Naive thymus-derived CD8-positive, alpha-beta T cell (primary cell): ENCODE results near the gene CAMKMT. TPM values are rescaled to one million over a fixed set of nuclear protein-coding genes. Genes with fewer than 3 reads are reported as not detected.
A peak's percentile ranks its signal among the peaks of the same experiment; 100 is the strongest.

Experiments
- ATAC-seq, 2 donors: fragments of 150-1000 bp; cut with Tn5 transposase in 1 of 2; sonication (Bioruptor Pico), chemical (Tn5 transposase) in 1 of 2; 1 replicate in 1 of 2; 2 replicates in 1 of 2; pipeline ENCODE4 v1.10.0; 2021; ENCODE audit warnings: mild to moderate bottlenecking in 2 of 2, moderate library complexity in 2 of 2
- POLR2A ChIA-PET: fragments of 350-600 bp; sonication (Branson Sonifier 250); formaldehyde crosslinking; loops from one replicate; lab custom pipeline; 2021; ENCODE audit warnings: antibody characterized with exemption; lab: Charles Lee
- DNase-seq, 10 donors: peaks; one replicate each; pipeline versions ENCODE4 v3.0.0 to v3.0.0-alpha.2; 2020 to 2022
- H3K27ac Mint-ChIP-seq, 10 donors: one replicate each; pipeline ENCODE4 v1.8.0; 2020 to 2022; ENCODE audit warnings: mild to moderate bottlenecking in 10 of 10, mixed read lengths in 10 of 10, moderate library complexity in 4 of 10, inconsistent platforms in 1 of 10
- H3K27me3 Mint-ChIP-seq, 5 donors: one replicate each; pipeline ENCODE4 v1.8.0; 2021 to 2022; ENCODE audit warnings: mixed read lengths in 5 of 5
- H3K36me3 Mint-ChIP-seq, 3 donors: one replicate each; pipeline ENCODE4 v1.8.0; 2020 to 2022; ENCODE audit warnings: mixed read lengths in 3 of 3, mild to moderate bottlenecking in 2 of 3, inconsistent platforms in 1 of 3
- H3K4me1 Mint-ChIP-seq, 4 donors: one replicate each; pipeline ENCODE4 v1.8.0; 2021 to 2022; ENCODE audit warnings: mixed read lengths in 4 of 4
- H3K4me3 Mint-ChIP-seq, 10 donors: one replicate each; pipeline ENCODE4 v1.8.0; 2020 to 2022; ENCODE audit warnings: mild to moderate bottlenecking in 10 of 10, mixed read lengths in 10 of 10, moderate library complexity in 6 of 10, inconsistent platforms in 1 of 10
- H3K9me3 Mint-ChIP-seq, 9 donors: one replicate each; pipeline ENCODE4 v1.8.0; 2020 to 2022; ENCODE audit warnings: mixed read lengths in 9 of 9, mild to moderate bottlenecking in 3 of 9, inconsistent platforms in 1 of 9, moderate library complexity in 1 of 9
- polyA plus RNA-seq, 3 donors: library from polyadenylated mRNA; unstranded; fragments of 300-500 nt; fragmentation: Illumina TruSeq; gene quantifications; one replicate each; pipeline ENCODE4 v1.2.3, GENCODE V29; 2021
- total RNA-seq, 8 experiments: library from RNA in 2 of 8; stranded (reverse) in 2 of 8; gene quantifications; one replicate each; pipeline ENCODE4 v1.2.3 and lab custom pipeline; 2021 to 2026

CAMKMT gene
- total and polyA plus RNA-seq, 5 experiments from 2014 or later: 17.1 to 22.9 (median 20.5) TPM

DNA sequence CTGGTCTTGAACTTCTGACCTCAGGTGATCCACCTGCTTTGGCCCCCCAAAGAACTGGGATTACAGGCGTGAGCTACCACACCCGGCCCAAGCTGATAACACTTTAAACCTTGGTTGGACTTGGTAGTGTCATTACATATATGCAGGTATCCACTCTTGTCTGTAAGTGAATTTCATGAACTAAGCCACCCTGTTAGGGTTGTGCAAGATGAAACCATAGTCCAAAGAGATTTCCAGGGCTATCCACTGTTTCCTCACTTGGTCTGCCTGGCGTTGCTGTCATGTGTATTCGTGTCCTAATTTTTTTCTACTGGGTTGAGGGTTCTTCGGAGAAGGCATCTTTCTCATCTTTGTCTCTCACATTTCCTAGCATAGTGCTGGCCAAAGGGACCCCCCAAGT is 203.0 kb downstream of the CAMKMT start:
- DNase-seq (no peak), ATAC-seq (no peak)
- no peak overlapping the region for H3K27ac Mint-ChIP-seq
- H3K4me1 Mint-ChIP-seq: peaks cover 12 to 22% (median 17%) of the 10 kb centered on the region in 4 donors
- H3K9me3 Mint-ChIP-seq: no peaks in the 10 kb centered on the region
- H3K27me3 Mint-ChIP-seq: no peaks in the 10 kb centered on the region
- H3K36me3 Mint-ChIP-seq: peaks cover 0 to 26% (median 6%) of the 10 kb centered on the region in 3 donors
- H3K4me3 Mint-ChIP-seq: no peak overlapping the region
- POLR2A ChIA-PET: no interaction called here

DNA sequence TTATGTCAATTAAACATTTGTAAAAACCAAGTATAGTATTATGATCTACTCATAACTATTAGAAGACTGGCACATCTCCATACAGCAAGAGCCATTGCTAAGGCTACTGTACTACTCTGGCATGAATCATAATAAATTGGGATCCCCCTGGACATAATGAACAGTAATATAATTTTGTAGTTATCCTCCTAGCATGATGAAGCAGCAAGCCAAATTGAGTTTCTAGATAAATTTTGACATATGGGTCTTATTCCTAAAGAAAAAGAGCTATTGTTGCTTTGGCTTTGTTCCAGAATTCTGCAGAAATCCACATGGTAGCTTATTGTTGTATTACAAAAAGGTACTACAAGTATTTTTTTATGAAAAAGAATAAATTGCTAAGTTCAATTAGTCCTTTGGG is 204.3 kb downstream of the CAMKMT start:
- H3K9me3 Mint-ChIP-seq: no peaks in the 10 kb centered on the region
- POLR2A ChIA-PET: no interaction called here
- ATAC-seq (no peak), DNase-seq (no peak)
- no peak overlapping the region for H3K4me3 Mint-ChIP-seq
- H3K36me3 Mint-ChIP-seq: peaks cover 0 to 26% (median 6%) of the 10 kb centered on the region in 3 donors
- H3K27ac Mint-ChIP-seq: no peak overlapping the region
- H3K4me1 Mint-ChIP-seq: peaks cover 17 to 35% (median 29%) of the 10 kb centered on the region in 4 donors
- H3K27me3 Mint-ChIP-seq: no peaks in the 10 kb centered on the region

DNA sequence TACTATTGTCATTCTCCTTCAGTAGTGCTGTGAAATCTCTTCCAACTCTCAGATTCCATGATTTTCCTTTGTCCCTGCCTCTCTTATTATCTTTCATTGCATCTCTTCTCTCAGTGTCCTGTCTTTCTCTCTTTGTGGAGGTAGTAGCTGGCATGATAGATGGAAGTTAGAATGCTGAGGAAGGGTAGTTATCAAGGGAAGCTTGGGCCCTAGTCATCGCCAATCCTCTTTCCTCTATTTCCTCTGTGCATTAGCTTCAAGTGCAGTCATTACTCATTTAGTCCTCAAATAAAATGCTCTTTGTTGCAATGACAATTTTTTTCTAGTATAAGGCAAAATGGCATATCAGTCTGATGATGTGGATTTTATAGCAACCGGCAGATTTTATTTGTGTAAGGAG is 207.7 kb downstream of the CAMKMT start:
- ATAC-seq: no peak
- no peak overlapping the region for H3K4me3 Mint-ChIP-seq
- DNase-seq: no peak
- POLR2A ChIA-PET: no interaction called here
- no peaks in the 10 kb centered on the region for H3K9me3 Mint-ChIP-seq
- no peaks in the 10 kb centered on the region for H3K27me3 Mint-ChIP-seq
- H3K27ac Mint-ChIP-seq: no peak overlapping the region
- peaks cover 22 to 40% (median 31%) of the 10 kb centered on the region in 4 donors for H3K4me1 Mint-ChIP-seq
- peaks cover 0 to 13% (median 10%) of the 10 kb centered on the region in 3 donors for H3K36me3 Mint-ChIP-seq

DNA sequence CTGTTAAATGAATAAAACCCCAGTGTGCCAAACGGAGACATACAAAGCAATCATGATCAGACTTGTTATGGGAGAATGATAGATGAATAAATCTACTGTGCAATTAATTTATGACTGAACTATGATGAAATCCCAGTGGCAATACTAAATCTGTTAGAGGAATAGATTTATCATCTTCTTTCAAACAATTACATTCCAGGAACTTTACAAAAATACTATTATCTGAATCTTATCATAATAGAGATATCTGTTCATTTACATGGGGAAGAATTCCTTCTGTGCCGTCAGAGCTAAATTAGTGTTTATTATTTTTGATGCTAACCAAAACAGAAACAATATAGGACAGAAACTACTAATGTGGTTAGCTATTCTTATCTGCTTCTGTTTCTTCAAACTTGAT is 208.5 kb downstream of the CAMKMT start:
- POLR2A ChIA-PET: no interaction called here
- no peak for DNase-seq
- peaks cover 22 to 40% (median 31%) of the 10 kb centered on the region in 4 donors for H3K4me1 Mint-ChIP-seq
- ATAC-seq: no peak
- H3K27me3 Mint-ChIP-seq: no peaks in the 10 kb centered on the region
- H3K27ac Mint-ChIP-seq: peak overlapping the region in 1 of 10 donors; percentile 6
- peak overlapping the region in 4 of 10 donors; percentile 4 to 26 (median 16) for H3K4me3 Mint-ChIP-seq
- H3K36me3 Mint-ChIP-seq: peaks cover 0 to 8% (median 7%) of the 10 kb centered on the region in 3 donors
- no peaks in the 10 kb centered on the region for H3K9me3 Mint-ChIP-seq

DNA sequence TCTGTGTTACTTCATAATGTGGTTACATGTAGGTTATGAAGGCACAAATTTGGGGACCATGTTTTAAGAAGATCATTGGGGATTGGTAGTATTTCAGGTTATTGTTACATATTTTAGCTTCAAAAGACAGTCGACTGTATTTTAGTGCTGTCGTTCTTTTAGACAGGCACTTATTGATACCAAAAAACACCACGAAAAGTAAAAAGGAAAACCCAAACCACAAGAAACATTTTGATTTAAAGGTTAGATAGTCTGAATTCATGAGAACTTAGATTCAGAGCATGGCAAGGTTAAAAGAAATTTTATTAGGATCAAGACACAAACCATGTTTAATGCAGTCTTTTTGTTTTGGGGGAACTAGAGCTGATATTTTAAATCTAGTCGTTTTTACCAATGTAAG is 209.0 kb downstream of the CAMKMT start:
- DNase-seq (peak in 2 of 10 donors; percentile 24 to 26), ATAC-seq (no peak)
- H3K36me3 Mint-ChIP-seq: peaks cover 0 to 7% (median 6%) of the 10 kb centered on the region in 3 donors
- no peaks in the 10 kb centered on the region for H3K9me3 Mint-ChIP-seq
- H3K27me3 Mint-ChIP-seq: no peaks in the 10 kb centered on the region
- H3K4me3 Mint-ChIP-seq: peak overlapping the region in 5 of 10 donors; percentile 9 to 31 (median 21)
- H3K27ac Mint-ChIP-seq: peak overlapping the region in 3 of 10 donors; percentile 6 to 18 (median 11)
- POLR2A ChIA-PET: no interaction called here
- peaks cover 22 to 40% (median 31%) of the 10 kb centered on the region in 4 donors for H3K4me1 Mint-ChIP-seq

DNA sequence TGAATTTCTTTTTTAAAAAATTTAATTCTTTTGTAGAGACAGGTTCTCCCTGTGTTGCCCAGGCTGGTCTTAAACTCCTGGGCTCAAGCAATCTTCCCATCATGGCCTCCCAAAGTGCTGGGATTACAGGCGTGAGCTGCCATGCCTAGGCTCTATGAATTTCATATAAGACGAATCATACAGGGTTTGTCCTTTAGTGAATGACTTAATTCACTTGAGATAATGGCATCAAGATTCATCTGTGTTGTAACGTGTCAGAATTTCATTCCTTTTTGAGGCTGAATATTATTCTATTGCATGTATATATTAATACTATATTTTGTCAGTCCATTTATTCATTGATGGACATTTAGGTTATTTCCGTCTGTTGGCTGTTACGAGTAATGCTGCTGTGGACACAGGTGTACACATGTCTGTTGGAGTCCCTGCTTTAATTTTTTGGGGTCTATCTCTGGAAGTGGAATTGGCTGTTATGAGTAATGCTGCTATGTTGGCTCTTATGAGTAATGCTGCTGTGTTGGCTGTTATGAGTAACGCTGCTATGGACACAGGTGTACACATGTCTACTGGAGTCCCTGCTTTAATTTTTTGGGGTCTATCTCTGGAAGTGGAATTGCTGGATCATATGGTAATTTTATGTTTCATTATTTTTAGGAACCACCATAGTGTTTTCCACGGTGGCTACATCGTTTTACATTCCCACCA is 210.6 kb downstream of the CAMKMT start:
- ATAC-seq: no peak
- no peak overlapping the region for H3K27ac Mint-ChIP-seq
- H3K27me3 Mint-ChIP-seq: no peaks in the 10 kb centered on the region
- no peak overlapping the region for H3K4me3 Mint-ChIP-seq
- peaks cover 0 to 7% (median 2%) of the 10 kb centered on the region in 3 donors for H3K36me3 Mint-ChIP-seq
- H3K4me1 Mint-ChIP-seq: peaks cover 24 to 45% (median 34%) of the 10 kb centered on the region in 4 donors
- H3K9me3 Mint-ChIP-seq: no peaks in the 10 kb centered on the region
- DNase-seq: no peak
- POLR2A ChIA-PET: no interaction called here

DNA sequence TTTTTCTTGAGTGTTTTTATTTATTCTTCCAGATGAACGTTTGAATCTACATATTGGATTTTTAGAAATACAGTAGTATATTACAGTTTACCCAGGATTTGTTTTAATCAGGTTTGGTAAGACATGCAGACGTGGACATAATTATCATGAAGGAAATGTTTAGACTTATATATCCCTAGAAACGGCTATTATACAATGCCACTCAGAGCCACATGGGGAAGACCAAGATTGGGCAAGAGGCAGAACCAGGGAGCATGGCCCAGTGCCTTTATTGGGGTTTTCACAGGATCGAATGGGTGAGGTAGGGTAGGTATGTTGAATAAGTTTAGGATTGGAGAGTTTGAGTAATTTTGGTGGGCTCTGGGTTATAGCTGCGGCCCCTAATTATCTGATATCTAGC is 212.2 kb downstream of the CAMKMT start:
- Mint-ChIP-seq H3K27ac (no peak overlapping the region), H3K4me1 (peaks cover 26 to 50% (median 36%) of the 10 kb centered on the region in 4 donors), H3K36me3 (peaks cover 0 to 7% (median 2%) of the 10 kb centered on the region in 3 donors), H3K4me3 (no peak overlapping the region), H3K27me3 (no peaks in the 10 kb centered on the region), H3K9me3 (no peaks in the 10 kb centered on the region)
- no peak for ATAC-seq
- POLR2A ChIA-PET: no interaction called here
- DNase-seq: no peak

DNA sequence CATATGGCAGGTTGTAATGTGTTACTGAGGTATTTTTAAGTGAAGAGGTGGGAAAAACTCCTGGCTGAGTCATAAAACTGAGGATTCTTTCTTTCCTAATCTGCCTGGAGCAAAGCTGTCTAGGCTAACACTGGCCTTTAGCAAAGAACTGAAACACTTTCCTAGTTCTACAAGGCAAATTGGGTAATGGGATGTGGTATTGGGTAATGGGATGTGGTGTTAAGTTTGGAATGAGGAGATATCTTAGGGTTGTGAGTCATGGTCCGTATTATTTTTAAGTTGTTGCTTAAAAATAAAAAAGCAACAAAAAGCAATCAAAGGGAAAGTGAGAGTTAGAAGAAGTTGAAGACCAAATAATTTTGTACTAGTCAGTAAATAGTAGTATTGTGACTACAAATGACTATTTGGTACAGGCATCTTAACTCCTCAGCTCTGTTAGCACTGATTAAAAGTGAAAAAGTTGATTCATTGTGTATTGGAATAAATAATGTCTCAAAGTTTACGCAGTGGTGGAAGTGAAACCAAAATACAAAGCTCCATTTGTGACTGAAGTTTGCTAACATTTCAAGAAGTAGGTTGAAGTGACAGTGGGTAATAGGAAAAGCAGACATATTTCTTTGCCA is 216.8 kb downstream of the CAMKMT start:
- no peak for DNase-seq
- Mint-ChIP-seq H3K4me1 (peaks cover 24 to 42% (median 37%) of the 10 kb centered on the region in 4 donors), H3K27ac (peak overlapping the region in 7 of 10 donors; percentile 2 to 63 (median 36))

DNA sequence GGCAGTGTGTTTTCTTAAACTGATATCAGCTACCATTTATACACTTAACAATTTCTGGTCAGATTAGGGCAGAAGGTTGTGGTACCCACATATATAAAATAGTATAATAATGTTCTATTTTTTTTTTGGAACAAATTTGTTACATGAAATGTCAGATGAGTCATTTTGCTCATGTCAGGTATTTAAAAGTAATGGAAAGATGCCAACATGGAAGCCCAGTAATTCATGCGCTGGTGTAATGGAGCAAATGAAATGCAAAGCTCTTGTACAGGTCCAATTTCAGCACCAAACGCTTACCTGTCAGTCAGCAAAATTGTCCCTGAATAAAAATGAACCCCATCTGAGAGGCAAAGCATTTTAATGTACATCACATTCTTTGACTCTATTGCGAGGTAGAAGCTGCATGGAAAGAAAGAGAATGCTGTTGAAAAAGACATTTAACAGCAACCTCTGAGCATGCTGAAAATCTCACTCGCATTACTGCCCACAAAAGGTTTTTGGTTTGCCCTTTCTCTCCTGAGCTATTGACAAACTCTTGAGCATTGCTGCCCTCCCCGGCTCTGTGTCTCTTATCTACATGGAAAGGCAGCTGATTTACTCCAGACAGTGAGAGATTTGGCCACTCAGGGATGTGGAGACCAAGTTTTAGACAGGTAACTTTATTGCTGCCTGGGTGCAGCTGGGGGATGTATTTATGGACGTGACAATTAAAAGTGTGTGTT is 217.5 kb downstream of the CAMKMT start:
- Mint-ChIP-seq H3K27me3 (no peaks in the 10 kb centered on the region), H3K4me1 (peaks cover 20 to 42% (median 37%) of the 10 kb centered on the region in 4 donors), H3K36me3 (peaks cover 0 to 4% (median 0%) of the 10 kb centered on the region in 3 donors), H3K27ac (peak overlapping the region in 4 of 10 donors; percentile 12 to 63 (median 24)), H3K9me3 (peaks cover 0 to 2% (median 0%) of the 10 kb centered on the region in 9 donors), H3K4me3 (peak overlapping the region in 3 of 10 donors; percentile 23 to 48 (median 28))
- ATAC-seq: no peak
- DNase-seq: no peak
- POLR2A ChIA-PET: no interaction called here

More for the DNA sequence above, 216.8 kb downstream of the CAMKMT start:
- no peaks in the 10 kb centered on the region for H3K27me3 Mint-ChIP-seq
- POLR2A ChIA-PET: no interaction called here
- H3K9me3 Mint-ChIP-seq: peaks cover 0 to 2% (median 0%) of the 10 kb centered on the region in 9 donors
- peaks cover 0 to 6% (median 0%) of the 10 kb centered on the region in 3 donors for H3K36me3 Mint-ChIP-seq
- H3K4me3 Mint-ChIP-seq: peak overlapping the region in 8 of 10 donors; percentile 1 to 48 (median 16)
- no peak for ATAC-seq

DNA sequence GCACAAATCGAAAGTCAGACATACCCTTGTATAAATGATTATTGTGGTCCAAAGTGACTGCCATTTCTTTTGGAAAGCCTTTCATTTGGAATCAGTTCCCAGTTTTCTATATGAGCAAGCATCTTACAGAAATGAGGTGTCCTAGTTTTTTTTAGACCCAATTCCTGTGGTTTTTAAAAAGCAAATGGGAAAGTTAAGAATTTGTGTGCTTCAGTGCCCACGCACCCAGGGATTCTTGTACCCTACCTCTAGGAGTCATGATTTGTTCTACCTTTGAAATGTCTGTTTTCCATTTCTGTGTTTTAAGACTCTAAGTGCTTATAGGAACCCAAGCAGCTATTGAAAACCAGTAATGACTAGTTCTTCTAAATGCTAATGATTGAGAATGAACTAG is 218.1 kb downstream of the CAMKMT start:
- no peaks in the 10 kb centered on the region for H3K27me3 Mint-ChIP-seq
- peak overlapping the region in 1 of 10 donors; percentile 9 for H3K4me3 Mint-ChIP-seq
- H3K36me3 Mint-ChIP-seq: peaks cover 0 to 3% (median 0%) of the 10 kb centered on the region in 3 donors
- peaks cover 20 to 43% (median 39%) of the 10 kb centered on the region in 4 donors for H3K4me1 Mint-ChIP-seq
- ATAC-seq (no peak), DNase-seq (no peak)
- POLR2A ChIA-PET: no interaction called here
- peaks cover 0 to 2% (median 0%) of the 10 kb centered on the region in 9 donors for H3K9me3 Mint-ChIP-seq
- peak overlapping the region in 1 of 10 donors; percentile 17 for H3K27ac Mint-ChIP-seq

DNA sequence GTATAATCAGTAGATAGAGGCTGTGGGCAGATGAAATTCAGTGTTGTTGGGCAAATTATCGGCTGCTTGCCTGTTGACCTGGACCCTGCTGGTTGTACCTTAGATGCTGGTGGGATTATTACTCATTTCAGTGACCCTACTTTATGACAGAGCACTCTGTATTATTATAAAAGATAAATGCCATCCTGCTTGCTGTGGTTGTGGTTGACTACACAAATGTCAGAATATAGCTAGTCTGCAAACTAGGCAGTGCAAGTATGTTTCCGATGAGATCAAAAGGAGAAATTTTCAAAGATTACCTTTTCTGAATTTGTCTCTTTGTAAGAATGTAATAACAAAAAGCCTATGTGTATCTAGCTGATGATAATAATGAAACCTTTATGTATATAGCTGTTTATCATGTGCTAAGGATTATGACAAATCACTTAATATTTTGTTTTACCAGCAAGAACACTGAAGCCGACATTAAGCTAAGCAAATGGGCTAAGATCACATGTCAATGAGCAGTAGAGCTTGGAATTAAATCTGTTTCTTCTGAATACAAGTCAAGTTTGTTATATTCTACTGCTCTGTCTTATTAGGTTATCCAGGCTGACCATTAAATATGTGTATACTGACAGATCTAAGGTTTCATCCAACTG is 219.2 kb downstream of the CAMKMT start:
- no peak for ATAC-seq

DNA sequence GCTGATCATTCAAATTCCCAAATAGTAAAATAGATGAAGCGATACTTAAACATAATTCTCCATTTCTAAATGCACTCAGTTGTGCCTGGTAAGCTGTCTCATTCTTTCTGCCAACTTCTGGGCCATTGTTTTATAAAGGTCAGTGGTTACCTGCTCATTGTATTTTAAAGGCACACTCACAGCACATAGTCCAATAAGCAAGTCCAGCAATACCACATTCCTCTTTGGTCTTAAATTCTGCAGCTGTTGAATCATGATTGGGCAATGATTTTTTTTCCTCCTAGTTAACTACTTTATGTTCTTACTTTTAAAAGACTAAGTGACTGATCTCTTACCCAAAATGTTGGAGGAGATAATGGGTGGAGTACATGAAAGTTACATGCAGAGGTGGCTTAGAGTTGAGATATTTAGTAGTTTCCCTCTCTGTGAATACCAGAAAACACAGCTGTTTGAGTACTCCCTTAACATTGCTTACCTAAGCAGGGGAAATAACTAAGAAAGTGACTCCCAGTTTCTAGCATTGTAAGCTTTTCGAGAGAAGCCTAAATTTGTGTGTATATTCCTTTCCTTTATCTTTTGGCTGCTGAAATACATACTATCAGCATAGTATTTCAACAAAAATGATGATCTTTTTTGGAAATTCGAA is 220.7 kb downstream of the CAMKMT start:
- Mint-ChIP-seq H3K27me3 (no peaks in the 10 kb centered on the region), H3K9me3 (peaks cover 0 to 2% (median 0%) of the 10 kb centered on the region in 9 donors), H3K27ac (no peak overlapping the region), H3K4me3 (no peak overlapping the region), H3K4me1 (peaks cover 16 to 45% (median 42%) of the 10 kb centered on the region in 4 donors), H3K36me3 (peaks cover 0 to 10% (median 5%) of the 10 kb centered on the region in 3 donors)
- DNase-seq: no peak
- POLR2A ChIA-PET: no interaction called here
- no peak for ATAC-seq

More for the DNA sequence above, 219.2 kb downstream of the CAMKMT start:
- Mint-ChIP-seq H3K27ac (peak overlapping the region in 1 of 10 donors; percentile 16), H3K4me1 (peaks cover 20 to 51% (median 45%) of the 10 kb centered on the region in 4 donors), H3K4me3 (peak overlapping the region in 1 of 10 donors; percentile 59), H3K27me3 (no peaks in the 10 kb centered on the region), H3K9me3 (peaks cover 0 to 2% (median 0%) of the 10 kb centered on the region in 9 donors), H3K36me3 (peaks cover 0 to 7% (median 0%) of the 10 kb centered on the region in 3 donors)
- POLR2A ChIA-PET: no interaction called here
- peak in 2 of 10 donors; percentile 4 to 15 for DNase-seq
